Activated CD8-positive, alpha-beta memory T cell treated with anti-CD3 and anti-CD28 coated beads for 4 hours (primary cell): ENCODE data around the gene COL2A1.

ENCODE experiments used
- DNase-seq, 2 donors: peaks; one replicate each; pipeline ENCODE4 v3.0.0-alpha.2; 2020; ENCODE audit warnings: low read depth in 2 of 2

COL2A1 gene

DNA sequence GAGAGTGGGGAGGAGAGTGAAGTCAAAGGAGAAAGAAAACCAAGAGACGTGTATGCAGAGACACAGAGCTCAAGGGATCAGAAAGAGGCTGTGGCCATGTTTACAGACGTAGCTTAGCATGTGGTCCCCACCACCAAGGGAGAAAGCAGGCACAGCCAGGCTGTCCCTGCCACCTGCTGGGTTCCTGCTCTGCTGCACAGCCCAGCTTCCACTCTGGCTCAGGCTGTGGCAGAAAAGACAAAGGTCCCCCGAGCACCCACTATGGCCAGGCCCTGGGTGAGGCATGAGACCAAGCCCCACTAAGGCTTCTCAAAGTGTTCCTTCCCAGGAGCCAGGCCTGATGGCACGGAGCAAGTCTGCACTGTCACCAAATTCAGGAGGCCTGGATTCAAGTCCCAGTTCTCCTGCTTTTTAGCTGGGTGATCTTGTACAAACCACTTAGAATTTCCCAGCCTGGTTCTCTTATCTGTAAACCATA lies 25.9 kb upstream of the COL2A1 start:
- DNase-seq = no peak

DNA sequence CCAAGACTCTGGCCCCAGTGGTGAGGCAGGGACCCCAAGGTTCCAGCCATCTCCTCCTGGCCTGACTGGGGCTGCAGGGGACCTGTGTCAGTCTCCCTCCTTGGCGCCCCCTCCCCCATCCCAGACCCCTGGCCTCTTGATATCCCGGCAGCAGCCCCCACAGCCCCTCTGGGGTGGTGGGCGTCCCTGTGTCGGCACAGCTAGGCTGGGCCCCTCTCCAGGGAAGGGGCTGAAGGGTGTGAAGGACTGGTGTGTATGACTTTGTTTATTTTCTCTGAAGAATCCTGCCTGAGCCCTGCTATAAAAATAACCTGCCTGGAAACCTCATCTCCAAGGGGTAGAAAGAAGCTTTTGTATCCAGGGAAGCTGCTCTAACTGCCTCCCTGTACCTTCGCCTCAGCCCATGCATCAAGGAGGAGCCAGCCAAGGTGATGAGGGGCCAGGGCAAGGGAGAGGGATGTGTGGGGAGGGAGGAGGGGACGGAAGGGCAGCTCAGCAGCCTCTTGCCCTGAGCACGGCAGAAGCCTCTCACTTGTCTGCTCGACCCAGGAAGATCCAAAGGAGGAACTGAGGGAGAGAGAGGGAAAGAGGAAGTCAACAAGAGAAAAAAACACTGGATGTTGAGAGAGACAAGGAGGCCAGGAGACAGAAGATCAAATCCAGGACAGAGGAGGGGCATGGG lies 25.4 kb upstream of the COL2A1 start:
- no peak for DNase-seq

DNA sequence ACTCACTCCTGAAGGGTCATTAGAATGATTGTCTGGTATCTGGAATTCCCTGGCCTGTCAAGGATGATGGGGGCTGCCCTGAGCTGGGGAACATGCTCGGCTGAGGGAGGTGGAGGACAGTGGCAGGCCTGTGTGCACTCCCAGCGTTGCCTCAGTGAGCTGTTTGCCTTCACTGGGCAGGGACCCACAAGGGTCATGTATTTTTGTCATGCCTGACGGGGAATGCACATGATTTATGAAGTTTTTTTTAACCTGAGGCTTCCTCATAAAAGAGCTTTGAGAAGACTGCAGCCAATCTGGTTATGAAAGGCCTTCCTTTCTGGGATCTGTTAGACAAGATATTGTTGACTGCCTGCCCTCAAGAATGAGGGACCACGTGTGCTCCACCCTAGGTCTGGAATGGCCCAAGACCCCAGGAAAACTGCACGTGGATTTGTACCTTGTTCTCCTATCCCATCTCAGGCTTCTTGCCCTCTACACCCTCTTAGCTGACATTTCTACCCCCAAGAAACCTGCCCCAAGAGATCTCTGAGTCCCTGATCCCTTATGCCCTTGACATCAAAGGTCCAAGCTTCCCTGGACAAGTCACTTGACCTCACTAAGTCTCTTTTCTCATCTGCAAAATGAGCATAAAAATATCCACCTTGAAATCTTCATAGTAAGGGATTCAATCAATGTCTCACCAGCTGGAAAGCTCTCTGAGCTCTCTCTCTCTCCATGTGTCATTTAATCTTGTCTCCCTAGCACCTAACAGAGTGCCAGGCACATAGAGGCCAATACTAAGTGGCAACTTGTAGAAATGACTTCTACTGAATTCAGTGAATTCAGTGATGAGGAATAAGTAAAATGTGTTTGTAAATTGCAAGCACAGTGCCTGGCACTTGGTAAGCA lies 24.5 kb upstream of the COL2A1 start:
- no peak for DNase-seq

DNA sequence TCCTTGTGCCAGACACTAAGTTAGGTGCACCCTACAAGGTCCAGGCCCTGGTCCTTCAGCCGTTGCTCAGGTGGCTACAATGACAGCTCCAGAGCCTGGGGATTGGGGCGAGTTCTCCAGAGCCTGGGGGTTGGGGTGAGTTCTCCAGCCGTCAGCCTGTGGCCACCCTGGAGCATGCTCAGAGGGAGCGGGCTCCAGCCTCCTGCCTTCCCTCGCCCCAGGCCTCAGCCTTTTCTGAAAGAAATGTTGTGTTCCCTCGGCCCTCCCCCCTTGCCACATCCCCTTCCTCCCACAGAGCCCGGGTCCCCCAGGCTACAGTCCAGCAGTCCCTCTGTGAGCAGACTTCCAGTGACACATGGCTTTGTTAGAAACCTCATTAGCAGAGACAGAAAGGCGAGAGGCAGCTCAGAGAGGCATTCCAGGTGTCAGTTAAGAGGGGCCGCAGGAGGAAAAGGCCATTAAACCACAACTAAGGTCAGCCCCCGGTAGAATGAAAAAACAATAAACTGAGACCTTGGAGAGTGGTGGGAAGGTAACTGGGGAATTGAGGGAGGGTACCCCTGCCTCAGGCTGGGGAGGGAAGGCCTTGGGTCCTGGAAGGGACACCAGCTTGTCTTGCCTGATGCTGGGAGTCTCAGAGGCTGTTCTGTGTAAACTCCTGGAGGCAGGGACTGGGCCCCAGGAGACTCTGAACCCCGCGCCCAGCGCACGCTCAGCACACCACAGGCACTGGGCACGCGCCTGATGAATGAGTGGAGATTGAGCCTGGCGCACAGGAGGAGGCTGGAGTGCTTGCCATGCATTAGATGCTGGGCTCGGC lies 23.1 kb upstream of the COL2A1 start:
- DNase-seq = no peak

DNA sequence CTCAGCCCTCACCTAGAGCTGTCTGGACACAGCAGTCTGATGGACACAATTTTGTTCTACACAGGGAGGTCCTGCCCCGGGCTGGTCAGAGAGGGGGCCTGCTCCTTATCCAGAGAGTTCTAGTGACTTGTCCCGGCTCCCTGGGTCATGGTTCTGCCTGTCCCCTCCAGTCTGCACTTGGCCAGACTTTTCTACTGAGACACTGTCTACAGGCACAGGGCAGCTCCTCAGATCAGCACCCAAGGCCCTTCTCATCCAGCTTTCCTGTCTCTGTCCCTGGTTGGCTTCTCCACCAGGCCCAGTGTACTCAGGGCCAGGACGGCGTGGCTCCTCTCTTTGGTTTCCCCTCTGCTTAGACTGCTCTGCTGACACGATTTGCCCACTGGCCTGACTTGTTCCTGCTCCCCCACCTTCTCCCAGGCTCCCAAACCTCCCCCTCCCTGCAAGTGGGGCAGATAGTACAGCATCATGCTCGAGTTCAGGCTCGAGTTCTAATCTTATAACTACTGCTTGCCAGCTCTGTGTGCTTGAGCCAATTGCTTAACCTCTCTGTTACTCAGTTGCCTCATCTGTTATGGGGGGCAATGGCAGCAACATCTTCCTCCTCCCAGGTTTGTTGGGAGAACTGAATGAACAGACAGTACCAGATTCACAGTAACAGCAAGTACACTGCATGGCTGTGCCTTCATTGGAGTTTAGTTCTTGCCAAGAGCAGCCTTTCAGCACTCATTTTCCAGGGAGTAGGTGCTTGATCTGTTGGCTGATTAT lies 22.0 kb upstream of the COL2A1 start:
- DNase-seq = no peak

DNA sequence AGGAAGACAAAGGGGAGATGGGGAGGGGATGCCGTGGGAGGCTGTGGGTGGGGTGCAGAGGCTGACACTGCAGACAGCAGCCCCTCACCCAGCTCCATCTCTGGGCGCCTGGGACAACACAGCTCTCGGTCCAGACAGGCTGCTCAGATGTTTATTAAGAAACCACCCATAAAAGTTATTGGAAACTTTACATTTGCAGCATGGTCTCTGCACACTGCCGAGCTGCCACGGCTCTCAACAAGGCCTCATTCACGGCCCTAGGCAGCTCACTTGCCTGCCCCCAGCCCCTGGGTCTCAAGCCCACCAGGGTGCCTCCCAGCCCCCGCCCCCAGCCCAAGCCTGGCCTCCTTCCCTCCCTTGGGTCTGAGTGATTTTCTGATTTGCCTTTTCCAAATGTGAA lies 21.0 kb upstream of the COL2A1 start:
- no peak for DNase-seq

DNA sequence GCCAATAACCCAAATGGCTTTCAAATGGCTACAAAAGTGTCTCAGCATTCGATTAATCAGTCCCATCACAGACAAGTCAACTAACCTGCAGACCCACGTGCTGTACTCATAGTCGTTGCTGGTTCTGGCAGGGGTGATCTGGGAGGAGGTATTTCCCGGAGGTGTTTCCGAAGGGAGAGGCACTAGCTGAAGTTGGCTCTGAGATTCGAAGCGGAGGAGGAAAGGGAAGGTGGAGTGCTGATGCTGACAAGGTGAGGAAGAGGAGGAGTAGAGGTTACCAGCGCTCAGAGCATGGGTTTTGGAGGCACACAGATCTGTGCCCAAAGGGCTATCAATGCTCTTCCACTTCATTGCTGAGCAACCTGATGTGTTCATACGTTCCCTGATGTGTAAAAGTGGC lies 20.5 kb upstream of the COL2A1 start:
- DNase-seq = no peak

DNA sequence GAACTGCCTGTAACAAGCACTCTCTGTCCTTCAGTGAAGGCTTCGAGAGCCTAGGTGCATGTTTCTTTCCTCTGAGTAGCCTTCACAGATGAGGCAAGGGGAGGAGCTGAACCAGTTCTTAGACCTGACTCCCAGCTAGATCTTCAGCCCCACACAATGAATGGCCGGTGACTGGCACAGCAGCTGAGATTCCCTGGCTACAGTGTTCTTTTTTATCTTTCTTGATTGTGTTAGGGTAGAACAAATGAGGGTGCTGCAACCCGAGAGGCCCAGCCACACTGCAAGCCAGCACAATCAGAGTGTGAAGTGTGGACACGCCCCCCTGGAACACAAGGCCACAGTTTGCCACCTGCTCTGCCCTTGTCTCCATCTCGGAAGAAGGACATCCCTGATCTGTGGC lies 19.1 kb upstream of the COL2A1 start:
- no peak for DNase-seq

DNA sequence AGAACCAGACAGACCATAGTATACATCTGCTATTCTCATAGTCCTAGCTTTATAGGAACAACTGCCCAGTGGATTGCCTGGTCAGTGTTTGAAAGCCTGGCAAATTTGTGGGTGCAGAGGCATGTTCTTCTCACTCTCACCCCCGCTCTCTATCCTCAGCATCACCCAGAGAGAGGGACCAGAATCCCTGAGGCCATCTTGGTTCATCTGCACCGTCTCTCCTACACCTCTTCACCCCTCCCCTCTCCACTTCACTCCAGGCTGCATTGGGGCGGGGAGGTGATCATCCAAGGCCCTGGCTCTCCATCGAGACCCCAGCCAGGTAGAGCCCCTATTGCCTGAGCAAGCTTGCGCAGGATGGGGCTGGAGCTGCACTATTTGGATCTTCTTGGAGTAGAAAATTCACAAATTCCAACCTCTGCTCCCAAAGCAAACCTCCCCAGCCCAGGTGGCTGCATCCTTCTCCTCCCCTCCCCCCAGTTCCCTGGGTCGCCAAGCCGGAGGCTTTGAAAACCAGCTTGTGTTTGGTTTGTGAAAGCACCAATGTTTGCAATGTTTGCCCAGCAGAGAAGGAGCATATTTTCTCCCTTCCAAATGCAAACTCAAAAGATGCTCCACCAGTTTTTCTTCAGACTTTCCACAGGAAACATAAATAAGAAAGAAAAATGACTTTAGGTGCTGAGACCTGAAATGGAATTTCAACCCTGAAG lies 18.6 kb upstream of the COL2A1 start:
- DNase-seq = no peak

DNA sequence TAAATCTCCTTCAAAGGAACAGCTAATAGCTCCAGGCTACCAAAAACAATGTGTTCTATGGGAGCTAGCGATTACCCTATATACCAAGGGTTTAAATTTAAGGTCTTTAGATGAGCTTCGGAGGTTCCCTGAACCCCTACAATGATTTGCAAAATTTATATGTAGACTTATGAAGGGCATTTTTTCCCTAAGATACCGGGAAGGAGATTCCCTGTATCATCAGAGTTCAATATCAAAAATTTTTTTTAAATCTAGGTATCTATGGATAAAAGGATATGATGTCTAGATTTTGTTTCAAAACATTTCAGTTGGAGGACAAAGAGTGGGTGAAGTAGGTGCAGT lies 17.9 kb upstream of the COL2A1 start:
- DNase-seq = no peak

DNA sequence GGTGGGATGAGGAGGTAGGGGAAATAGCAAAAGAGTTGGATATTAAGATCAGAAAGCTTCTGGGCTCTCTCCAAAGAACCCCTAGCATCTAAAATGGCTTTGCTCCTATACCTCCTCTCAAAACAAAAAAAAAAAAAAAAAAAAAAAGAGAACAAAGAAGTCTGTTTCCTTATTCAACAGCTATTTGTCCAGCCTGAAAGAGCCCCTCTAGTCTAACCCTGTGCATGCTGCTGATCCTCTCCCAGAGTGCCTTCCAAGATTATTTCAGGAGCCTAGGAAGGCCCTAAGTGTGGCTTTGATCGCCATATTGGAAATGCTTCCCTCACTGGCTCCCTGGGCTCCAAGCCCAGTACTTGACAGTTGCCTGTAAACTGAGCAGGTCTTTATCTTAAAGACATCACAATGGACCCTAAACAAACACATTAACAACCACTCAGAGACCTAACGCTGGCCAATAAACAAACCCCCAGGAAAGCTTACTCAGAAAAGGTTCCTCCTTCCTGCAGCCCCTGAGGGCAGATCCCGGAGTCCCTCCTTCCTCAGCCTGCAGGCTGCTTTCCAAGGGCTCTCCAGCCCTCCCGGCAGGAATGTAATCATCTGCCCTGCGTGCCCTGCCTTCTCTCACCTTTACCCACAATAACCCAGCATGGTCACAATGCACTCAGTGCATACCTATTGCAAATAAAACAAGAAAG lies 17.4 kb upstream of the COL2A1 start:
- DNase-seq = no peak

DNA sequence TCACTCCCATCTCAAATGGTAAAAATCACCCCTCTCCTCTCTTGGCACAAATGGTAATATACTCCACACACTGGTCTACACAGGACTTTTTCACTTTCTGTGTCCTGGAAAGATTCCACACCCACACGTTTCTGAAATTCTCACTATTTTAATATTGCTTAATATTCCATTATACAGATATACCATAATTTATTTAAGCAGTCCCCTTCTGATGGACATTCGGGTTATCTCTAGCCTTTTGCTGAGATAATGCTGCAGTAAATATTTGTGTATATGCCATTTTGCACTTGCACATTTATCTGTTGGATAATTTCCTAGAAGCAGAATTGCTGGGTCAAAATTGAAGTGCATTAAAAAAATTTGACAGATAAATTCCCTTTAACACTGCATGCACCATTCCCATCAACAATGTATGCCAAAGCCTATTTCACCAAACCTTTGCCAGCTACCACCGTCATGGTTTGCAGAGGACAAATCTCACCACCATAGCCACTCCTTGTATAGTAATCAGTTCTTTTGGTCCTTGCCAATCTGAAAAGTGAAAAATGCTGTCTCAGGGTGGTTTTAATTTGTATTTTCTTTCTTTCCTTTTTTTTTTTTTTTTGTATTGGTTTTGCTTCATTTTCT lies 15.5 kb upstream of the COL2A1 start:
- DNase-seq = no peak

DNA sequence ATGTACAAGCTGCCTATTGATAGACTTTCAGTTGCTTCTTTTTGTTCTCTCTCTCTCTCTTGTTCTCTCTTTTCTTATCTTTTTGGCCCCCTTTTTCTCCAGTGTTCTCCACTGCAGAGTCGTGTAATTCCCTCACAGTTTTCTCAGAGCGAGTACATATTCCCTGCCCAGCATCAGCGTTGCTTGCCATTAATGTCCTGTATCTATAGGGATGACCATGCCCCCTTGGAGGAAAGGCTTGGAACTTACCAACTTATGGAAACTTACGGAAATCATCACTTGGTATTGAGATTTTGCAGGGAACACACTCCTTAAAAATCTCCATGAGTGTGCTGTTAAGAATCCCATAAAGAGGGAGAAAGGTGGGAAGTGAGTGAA lies 14.3 kb upstream of the COL2A1 start:
- DNase-seq = no peak

DNA sequence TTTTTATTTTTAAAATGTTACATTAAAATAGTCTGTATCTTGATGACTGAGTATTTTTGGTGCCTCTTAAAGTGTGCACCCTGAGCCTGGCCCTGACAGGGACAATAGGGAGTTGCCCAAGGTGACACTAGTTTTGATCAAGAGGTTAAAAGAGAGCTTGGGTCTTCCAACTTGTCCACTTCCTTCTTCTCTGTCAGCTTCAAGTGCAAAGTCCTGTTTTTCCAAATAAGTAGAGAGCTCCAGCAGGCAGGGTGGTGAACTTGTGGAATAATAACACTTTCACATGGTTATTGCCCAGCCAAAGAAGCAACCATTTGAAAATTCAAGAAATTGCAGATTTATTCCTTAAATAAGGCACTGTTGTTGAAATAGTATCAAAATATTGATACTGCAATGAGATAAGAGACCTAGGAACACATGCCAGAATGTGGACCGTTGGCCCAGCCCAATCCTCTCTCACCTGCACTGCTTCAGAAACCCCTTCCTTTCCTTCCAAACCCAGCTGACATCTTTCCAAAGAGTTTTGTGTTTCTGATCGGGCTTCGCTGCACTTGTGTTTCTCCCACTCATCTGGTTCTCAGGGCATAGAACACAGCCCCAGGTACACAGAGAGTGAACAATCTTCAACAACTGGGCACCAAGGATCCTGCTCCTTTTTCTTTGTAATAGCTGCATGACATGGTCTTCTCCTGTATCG lies 13.8 kb upstream of the COL2A1 start:
- no peak for DNase-seq

DNA sequence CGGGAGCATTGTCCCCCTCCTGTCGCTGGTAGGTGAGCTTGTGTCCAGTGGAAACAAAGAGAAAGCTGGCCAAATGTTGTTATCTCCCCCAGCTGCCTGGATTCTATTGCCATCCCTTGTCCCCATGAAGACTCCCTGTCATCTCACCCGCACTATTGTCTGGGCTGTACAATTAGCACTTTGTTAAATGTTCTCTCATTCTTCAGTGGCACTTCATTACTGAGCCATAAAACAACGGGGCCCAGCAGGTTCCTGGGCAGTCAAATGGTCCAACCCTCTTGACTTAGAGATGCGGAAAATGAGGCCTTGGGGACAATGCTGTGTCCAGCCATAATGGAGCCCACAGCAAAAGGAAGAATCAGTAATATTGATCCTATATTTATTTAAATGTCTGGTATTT lies 13.2 kb upstream of the COL2A1 start:
- no peak for DNase-seq

DNA sequence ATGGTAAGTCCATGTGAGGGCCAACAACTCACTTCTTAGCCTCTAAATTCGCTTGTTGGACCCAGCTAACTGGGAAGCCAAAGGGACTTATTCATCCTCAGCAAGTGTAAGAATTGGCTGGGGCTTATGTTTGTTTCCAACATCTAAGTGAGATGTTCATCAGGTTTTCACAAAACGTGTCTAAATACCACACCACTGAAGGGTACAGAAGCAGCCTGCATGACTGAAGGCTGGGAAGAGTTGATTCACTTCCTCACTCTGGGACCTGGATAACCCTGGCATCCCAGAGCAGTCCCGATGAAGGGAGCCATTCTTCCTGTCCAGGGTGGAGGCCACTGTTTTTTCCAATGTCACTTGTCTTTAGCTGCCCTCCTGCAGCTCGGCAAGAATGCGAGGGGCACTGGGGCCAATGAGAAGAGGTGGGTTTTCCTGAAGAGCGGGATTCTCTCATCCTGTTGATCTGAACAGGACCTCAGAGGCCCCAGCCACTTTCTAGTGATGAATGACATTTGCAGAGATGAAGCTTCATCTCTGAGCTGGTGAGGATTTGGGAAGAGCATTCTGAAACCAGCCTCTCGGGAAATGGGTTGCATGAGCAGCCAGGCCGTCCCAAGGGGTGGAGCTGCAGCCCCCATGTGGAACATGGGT lies 12.2 kb upstream of the COL2A1 start:
- DNase-seq = no peak

DNA sequence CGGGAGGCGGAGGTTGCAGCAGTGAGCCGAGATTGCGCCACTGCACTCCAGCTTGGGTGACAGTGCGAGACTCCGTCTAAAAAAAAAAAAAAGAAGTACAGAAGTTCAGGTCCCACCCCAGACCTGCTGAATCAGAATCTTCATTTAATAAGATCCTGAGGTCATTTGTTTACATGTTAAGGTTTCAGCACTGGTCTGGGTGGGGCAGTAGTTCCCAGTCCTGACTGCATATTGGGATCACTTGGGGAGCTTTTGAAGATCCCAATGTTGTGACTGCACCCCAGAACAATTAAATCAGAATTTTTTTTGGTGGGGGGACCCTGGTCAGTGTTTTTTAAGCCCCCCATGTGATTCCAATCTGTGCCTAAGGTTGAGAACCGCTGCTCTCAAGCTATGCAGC lies 11.7 kb upstream of the COL2A1 start:
- DNase-seq = no peak

DNA sequence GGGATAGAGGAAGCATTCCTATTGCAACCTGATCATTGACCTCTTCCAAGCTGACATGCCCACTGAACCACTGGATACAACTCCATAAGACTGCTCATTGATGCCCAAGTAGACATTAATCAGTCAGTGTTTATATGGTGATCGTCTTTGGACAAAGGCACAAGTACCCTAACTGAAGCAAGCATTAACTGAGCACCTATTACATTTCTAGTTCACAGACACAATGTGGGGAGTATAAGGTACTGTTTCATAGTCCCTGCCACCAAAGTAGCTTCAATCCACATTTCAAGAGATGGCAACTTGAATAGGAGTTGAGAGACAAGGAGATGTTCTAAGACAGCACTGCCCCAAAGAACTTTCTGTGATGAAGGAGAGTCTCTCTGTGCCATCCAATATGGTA lies 10.9 kb upstream of the COL2A1 start:
- no peak for DNase-seq

DNA sequence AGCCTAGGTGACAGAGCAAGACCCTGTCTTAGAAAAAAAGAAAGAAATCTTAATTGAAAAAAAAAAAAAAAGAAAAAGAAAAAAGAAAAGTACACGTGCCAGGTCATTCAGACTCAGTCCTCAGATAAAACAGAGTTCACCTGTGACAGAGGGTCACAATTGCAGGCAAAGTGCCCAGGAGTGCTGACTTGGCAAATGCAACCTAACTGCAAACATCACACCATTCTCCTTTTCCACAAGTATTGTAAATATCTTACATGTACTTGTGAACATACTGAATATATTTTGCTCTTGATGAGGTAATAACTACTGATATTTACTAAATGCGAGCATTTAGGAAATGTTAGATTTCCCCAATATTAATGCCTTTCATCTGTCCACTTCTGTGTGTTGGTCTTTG lies 9.0 kb upstream of the COL2A1 start:
- no peak for DNase-seq
